Lower leg skin (tissue), 4 donors: ENCODE data around the gene CHADL. TPM values are rescaled to one million over a fixed set of nuclear protein-coding genes. Genes with fewer than 3 reads are reported as not detected.

ENCODE experiments used
- DNase-seq, 2 donors: peaks; one replicate each; pipeline ENCODE4 v3.0.0-alpha.2; 2019; ENCODE audit warnings: low spot score in 2 of 2
- H3K4me3 ChIP-seq: fragments of 200-600 bp; sonication (generic); 2 replicates; pipeline ENCODE4 v1.5.1; 2017; ENCODE audit warnings: mild to moderate bottlenecking, low read depth; ENCODE audit not compliant: poor library complexity, severe bottlenecking
- CTCF ChIP-seq, 3 donors: fragments of 450-650 bp; IDR thresholded peaks; one replicate each; pipeline ENCODE4 v1.5.1; 2016; ENCODE audit warnings: antibody characterized with exemption in 3 of 3, mild to moderate bottlenecking in 3 of 3, moderate library complexity in 2 of 3
- POLR2A ChIP-seq, 2 donors: fragments of 450-650 bp; IDR thresholded peaks; one replicate each; pipeline ENCODE4 v1.6.1; 2016 to 2017; ENCODE audit warnings: antibody characterized with exemption in 2 of 2, mild to moderate bottlenecking in 1 of 2, moderate library complexity in 1 of 2
- WGBS, 2 donors: methylation state at CpG; one replicate each; pipeline ENCODE4 v1.1.5; 2018; 5-methylcytosine and 5-hydroxymethylcytosine counted together
- intact Hi-C: fragments of 100-400 bp; cut with DNase I; formaldehyde crosslinking; loops from one replicate; pipeline ENCODE4 v1.15.0; 2023; ENCODE audit warnings: low total_unique reads
- total RNA-seq, 4 donors: library from RNA; depleted of rRNA; stranded (reverse); fragments of >200 nt; gene quantifications; one replicate each; pipeline ENCODE4 v1.1.0, GENCODE V29; 2016

Gene CHADL
- total RNA-seq, 4 donors from 2014 or later = 10.5 to 16.3 (median 11.5) TPM

GRCh38 chr22:41247703-41248102 lies 7.0 kb upstream of the CHADL start:
- TF ChIP-seq POLR2A (IDR thresholded peaks at IDR 0.05) (no peak), CTCF (IDR thresholded peaks at IDR 0.05) (no peak)
- H3K4me3 ChIP-seq = no peak overlapping the region
- intact Hi-C loops = loop anchor here (2.0 kb wide), 1 partner anchor 21 kb away; no protein-coding TSS in a partner anchor
- DNase-seq = no peak
- 93 to 96% methylated on average over 7 of the region's 7 CpGs for WGBS, 2 donors

- no peak overlapping the region for H3K4me3 ChIP-seq
- 75 to 79% methylated on average over 18 to 19 of the region's 21 CpGs for WGBS, 2 donors
- intact Hi-C loops = loop anchor here (2.0 kb wide), 1 partner anchor 19 kb away; no protein-coding TSS in a partner anchor
- no peak for DNase-seq
- no peak for TF ChIP-seq CTCF (IDR thresholded peaks at IDR 0.05)
- no peak for TF ChIP-seq POLR2A (IDR thresholded peaks at IDR 0.05)
Observed at GRCh38 chr22:41245917-41246499, 5.3 kb upstream of the CHADL start.

- 75% methylated on average over 6 of the region's 6 CpGs for WGBS, 2 donors
- H3K4me3 ChIP-seq = no peak overlapping the region
- TF ChIP-seq CTCF (IDR thresholded peaks at IDR 0.05) (no peak), POLR2A (IDR thresholded peaks at IDR 0.05) (no peak)
- intact Hi-C loops = no loop called here
- DNase-seq = no peak
Observed at GRCh38 chr22:41243361-41243760, 2.6 kb upstream of the CHADL start.

- intact Hi-C loops = no loop called here
- TF ChIP-seq POLR2A (IDR thresholded peaks at IDR 0.05) (no peak), CTCF (IDR thresholded peaks at IDR 0.05) (no peak)
- DNase-seq = no peak
- no peak overlapping the region for H3K4me3 ChIP-seq
- 84% methylated on average over 18 of the region's 18 CpGs for WGBS, 2 donors
Observed at GRCh38 chr22:41242396-41243117, 1.8 kb upstream of the CHADL start.

GRCh38 chr22:41241133-41241676 lies 474 bp upstream of the CHADL start:
- 83 to 90% methylated on average over 7 of the region's 7 CpGs for WGBS, 2 donors
- intact Hi-C loops = no loop called here

More at GRCh38 chr22:41241133-41241676, 474 bp upstream of the CHADL start:
- H3K4me3 ChIP-seq = no peak overlapping the region
- DNase-seq = no peak
- TF ChIP-seq POLR2A (IDR thresholded peaks at IDR 0.05) (no peak), CTCF (IDR thresholded peaks at IDR 0.05) (no peak)
